Erythroblast (primary cell): ENCODE results near the gene BTBD1.

ENCODE experiments used
- GATA1 ChIP-seq: IDR thresholded peaks from 2 replicates; pipeline ENCODE4 v1.6.1; 2011; ENCODE audit warnings: low read depth, mild to moderate bottlenecking, control low read depth, low read length, moderate library complexity
- POLR2A ChIP-seq: IDR thresholded peaks from 2 replicates; pipeline ENCODE4 v1.6.1; 2011; ENCODE audit warnings: mild to moderate bottlenecking, low read length

- TF ChIP-seq POLR2A (no peak), GATA1 (no peak)
Measured at GRCh38 chr15:82995076-82995475, 72.0 kb downstream of the BTBD1 start.
